Measurements from ENCODE around the gene ZNF354C. TPM values are rescaled to one million over a fixed set of nuclear protein-coding genes. Genes with fewer than 3 reads are reported as not detected.

ZNF354C gene
- total RNA-seq, 1 donor = 3.3 TPM

- no peak overlapping the region for H3K4me3 ChIP-seq (ENCODE audit: low read length)
- H3K9me3 ChIP-seq (ENCODE audit: low read depth, low read length) = no peaks in the 10 kb centered on the region
- no peaks in the 10 kb centered on the region for H3K4me1 ChIP-seq (ENCODE audit: insufficient read depth, low read length)
- no peaks in the 10 kb centered on the region for H3K27me3 ChIP-seq (ENCODE audit: insufficient read depth, low read length)
Observed at GRCh38 chr5:179130101-179130681, 70.0 kb downstream of the ZNF354C start.

- no peak overlapping the region for H3K4me3 ChIP-seq (ENCODE audit: low read length)
- H3K4me1 ChIP-seq (ENCODE audit: insufficient read depth, low read length) = no peaks in the 10 kb centered on the region
- H3K9me3 ChIP-seq (ENCODE audit: low read depth, low read length) = no peaks in the 10 kb centered on the region
- H3K27me3 ChIP-seq (ENCODE audit: insufficient read depth, low read length) = no peaks in the 10 kb centered on the region
Observed at GRCh38 chr5:179131321-179131835, 71.2 kb downstream of the ZNF354C start.

GRCh38 chr5:179131886-179132585 is 71.9 kb downstream of the ZNF354C start:
- H3K27me3 ChIP-seq (ENCODE audit: insufficient read depth, low read length) = no peaks in the 10 kb centered on the region
- H3K9me3 ChIP-seq (ENCODE audit: low read depth, low read length) = no peaks in the 10 kb centered on the region
- no peak overlapping the region for H3K4me3 ChIP-seq (ENCODE audit: low read length)
- H3K4me1 ChIP-seq (ENCODE audit: insufficient read depth, low read length) = no peaks in the 10 kb centered on the region

DNA sequence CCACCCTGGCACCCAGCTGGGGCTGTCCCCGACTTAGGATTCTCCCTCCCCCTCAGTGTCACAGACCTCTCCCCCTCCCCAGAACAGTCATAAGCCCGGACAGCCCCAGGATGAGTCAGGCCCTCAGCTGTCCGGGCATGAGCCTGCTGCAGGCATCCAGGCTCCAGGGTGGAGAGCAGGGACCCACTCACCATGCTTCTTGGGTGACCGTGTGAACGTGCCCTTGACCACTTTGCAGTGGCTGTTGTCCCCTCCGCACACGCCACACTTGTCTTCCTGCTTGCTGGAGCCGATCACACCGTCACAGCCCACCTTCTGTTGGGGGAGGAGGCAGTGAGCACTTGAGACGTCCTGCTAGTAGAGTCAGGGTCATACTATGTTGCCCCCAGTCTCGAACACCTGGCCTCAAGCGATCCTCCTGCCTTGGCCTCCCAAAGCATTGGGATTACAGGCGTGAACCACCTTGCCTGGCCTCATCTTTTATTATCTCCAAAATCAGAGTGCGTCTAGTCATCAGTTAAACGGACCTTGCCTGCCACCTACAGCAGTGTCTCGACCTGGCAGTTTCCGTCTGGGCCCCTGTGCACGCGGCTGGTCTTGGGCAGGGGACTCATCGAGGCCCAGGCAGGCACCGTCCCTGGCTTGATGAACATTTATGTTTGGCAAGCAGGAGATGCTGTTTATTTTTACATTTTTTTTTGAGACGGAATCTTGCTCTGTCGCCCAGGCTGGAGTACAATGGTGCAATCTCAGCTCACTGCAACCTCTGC is 72.6 kb downstream of the ZNF354C start:
- Histone ChIP-seq H3K9me3 (ENCODE audit: low read depth, low read length) (no peaks in the 10 kb centered on the region), H3K27me3 (ENCODE audit: insufficient read depth, low read length) (no peaks in the 10 kb centered on the region), H3K4me3 (ENCODE audit: low read length) (no peak overlapping the region), H3K4me1 (ENCODE audit: insufficient read depth, low read length) (no peaks in the 10 kb centered on the region)

Other genes starting within 250 kb of the ZNF354C start
- gene ZNF354B, start 200.4 kb upstream of the ZNF354C start, total RNA-seq = 5.7 TPM
- gene ZFP2, start 164.5 kb upstream of the ZNF354C start, total RNA-seq = 0.73 TPM
- gene ZNF454, start 119.2 kb upstream of the ZNF354C start, total RNA-seq = not detected
- not detected for gene GRM6, start 65.1 kb upstream of the ZNF354C start, total RNA-seq
- 4.1 TPM for gene ZNF879, start 36.6 kb upstream of the ZNF354C start, total RNA-seq